Measurements from ENCODE around the gene ZNF771. TPM values are rescaled to one million over a fixed set of nuclear protein-coding genes. Genes with fewer than 3 reads are reported as not detected.

The ZNF771 gene
- total RNA-seq, 4 donors from 2014 or later = 7.4 to 28.1 (median 15.1) TPM

GRCh38 chr16:30371248-30371816 is 36.1 kb upstream of the ZNF771 start:
- DNase-seq = no peak
- peaks cover 11 to 38% (median 32%) of the 10 kb centered on the region in 4 donors for H3K4me1 ChIP-seq
- H3K4me3 ChIP-seq = peak overlapping the region; percentile 31 to 59 (median 38)
- no peaks in the 10 kb centered on the region for H3K36me3 ChIP-seq
- TF ChIP-seq POLR2AphosphoS5 (IDR thresholded peaks at IDR 0.05) = no peak
- peak; percentile 47 for TF ChIP-seq POLR2A (IDR thresholded peaks at IDR 0.05)
- TF ChIP-seq CTCF (IDR thresholded peaks at IDR 0.05) = no peak
- TF ChIP-seq EP300 (IDR thresholded peaks at IDR 0.05; ENCODE audit: low read depth) = no peak
- 23 to 33% methylated on average over 5 to 9 of the region's 11 CpGs for WGBS, 2 donors (ENCODE audit: low coverage in 1 of 2)
- no peaks in the 10 kb centered on the region for H3K9me3 ChIP-seq
- intact Hi-C loops (cut with DNase I; ENCODE audit: low total_unique reads) (no loop called here), in situ Hi-C loops (cut with MboI; ENCODE audit: low pct_ligation_motif_present in 1 of 4, low pct_unique_long_range_greater_than_20kb in 1 of 4, low sequenced_read_pairs in 3 of 4) (no loop called here)
- no peaks in the 10 kb centered on the region for H3K27me3 ChIP-seq
- peak overlapping the region; percentile 87 to 93 (median 90) for H3K27ac ChIP-seq

DNA sequence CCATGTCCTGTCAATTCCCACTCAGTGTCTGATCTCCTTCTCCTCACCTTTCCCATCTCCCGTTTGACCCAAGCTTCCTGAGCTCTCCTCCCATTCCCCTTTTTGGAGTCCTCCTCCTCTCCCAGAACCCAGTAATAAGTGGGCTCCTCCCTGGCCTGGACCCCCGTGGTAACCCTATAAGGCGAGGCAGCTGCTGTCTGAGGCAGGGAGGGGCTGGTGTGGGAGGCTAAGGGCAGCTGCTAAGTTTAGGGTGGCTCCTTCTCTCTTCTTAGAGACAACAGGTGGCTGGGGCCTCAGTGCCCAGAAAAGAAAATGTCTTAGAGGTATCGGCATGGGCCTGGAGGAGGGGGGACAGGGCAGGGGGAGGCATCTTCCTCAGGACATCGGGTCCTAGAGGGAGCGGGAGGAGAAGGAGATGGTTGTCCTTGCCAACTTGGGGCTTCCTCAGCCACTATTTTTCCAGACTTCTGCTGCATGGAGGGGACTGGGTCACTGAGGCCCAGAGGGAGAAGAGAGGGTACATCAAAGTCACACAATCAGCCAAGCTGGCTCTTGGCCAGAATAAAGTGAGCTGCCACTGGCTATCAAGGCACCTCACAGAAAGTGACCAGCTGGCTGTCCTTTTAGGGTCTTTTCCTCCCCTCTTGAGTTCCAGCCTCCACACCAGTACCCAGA is 35.2 kb upstream of the ZNF771 start:
- no peak for DNase-seq
- intact Hi-C loops (cut with DNase I; ENCODE audit: low total_unique reads) (no loop called here), in situ Hi-C loops (cut with MboI; ENCODE audit: low pct_ligation_motif_present in 1 of 4, low pct_unique_long_range_greater_than_20kb in 1 of 4, low sequenced_read_pairs in 3 of 4) (no loop called here)
- Histone ChIP-seq H3K27ac (peak overlapping the region in 1 of 4 donors; percentile 92), H3K9me3 (no peaks in the 10 kb centered on the region), H3K36me3 (no peaks in the 10 kb centered on the region), H3K4me3 (no peak overlapping the region), H3K4me1 (peaks cover 14 to 36% (median 30%) of the 10 kb centered on the region in 4 donors), H3K27me3 (no peaks in the 10 kb centered on the region)
- no peak for TF ChIP-seq EP300 (IDR thresholded peaks at IDR 0.05; ENCODE audit: low read depth)
- no peak for TF ChIP-seq POLR2AphosphoS5 (IDR thresholded peaks at IDR 0.05)
- no peak for TF ChIP-seq POLR2A (IDR thresholded peaks at IDR 0.05)
- TF ChIP-seq CTCF (IDR thresholded peaks at IDR 0.05) = no peak
- WGBS, 2 donors (ENCODE audit: low coverage in 1 of 2) = 80% methylated on average over 4 to 6 of the region's 6 CpGs

DNA sequence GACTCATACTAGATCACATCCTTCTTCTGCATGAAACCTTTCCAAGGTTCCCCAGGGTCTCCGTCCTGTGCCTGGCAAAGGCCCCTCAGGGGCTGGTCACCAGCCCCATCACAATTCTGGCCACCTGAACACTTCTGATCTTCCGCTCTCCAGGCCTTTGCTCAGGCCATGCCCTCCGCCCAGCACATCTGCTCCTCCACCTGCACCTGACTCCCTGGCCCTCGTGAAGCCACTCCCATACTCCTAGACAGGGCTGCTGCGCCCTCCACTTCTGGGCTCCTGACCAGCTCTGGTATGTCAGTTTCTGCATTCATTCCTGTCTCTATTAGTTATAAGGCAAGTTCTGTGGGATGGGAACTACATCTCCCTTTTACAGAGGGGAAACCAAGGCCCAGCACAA is 34.7 kb upstream of the ZNF771 start:
- WGBS, 2 donors (ENCODE audit: low coverage in 1 of 2) = 91% methylated on average over 5 of the region's 5 CpGs; no CpG with 5 or more reads in 1 of the 2 donors
- Histone ChIP-seq H3K36me3 (no peaks in the 10 kb centered on the region), H3K4me1 (peaks cover 10 to 33% (median 29%) of the 10 kb centered on the region in 4 donors), H3K27me3 (no peaks in the 10 kb centered on the region), H3K27ac (no peak overlapping the region), H3K4me3 (no peak overlapping the region), H3K9me3 (no peaks in the 10 kb centered on the region)
- TF ChIP-seq POLR2A (IDR thresholded peaks at IDR 0.05) (no peak), CTCF (IDR thresholded peaks at IDR 0.05) (no peak)
- no peak for DNase-seq
- intact Hi-C loops (cut with DNase I; ENCODE audit: low total_unique reads) = no loop called here
- in situ Hi-C loops (cut with MboI; ENCODE audit: low pct_ligation_motif_present in 1 of 4, low pct_unique_long_range_greater_than_20kb in 1 of 4, low sequenced_read_pairs in 3 of 4) = no loop called here

DNA sequence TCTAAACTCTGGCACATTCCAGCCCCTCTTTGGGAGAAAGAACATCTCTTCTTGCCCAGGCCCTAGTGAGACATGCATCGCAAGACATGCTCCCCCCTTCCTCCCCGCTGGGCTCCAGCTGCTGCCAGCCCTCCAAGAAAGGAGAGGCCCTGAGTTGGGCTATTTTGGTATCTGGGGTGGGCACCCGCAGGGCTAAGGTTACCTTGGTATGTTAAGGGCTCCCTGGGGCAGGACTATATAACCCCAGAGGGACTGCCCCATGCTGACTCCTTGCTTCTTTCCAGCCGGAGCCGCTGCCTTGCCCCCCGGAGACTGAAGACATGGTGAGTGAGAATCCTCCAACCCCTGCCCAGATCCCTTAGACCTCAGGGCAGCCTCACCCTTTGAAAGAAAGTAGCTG is 32.9 kb upstream of the ZNF771 start, which contains the start of gene MYL11:
Gene MYL11 (plus strand): TSS at position 265 of the 400 bp plus-strand sequence. CDS start 56 bp downstream, at position 321.
- no peak for TF ChIP-seq EP300 (IDR thresholded peaks at IDR 0.05; ENCODE audit: low read depth)
- TF ChIP-seq CTCF (IDR thresholded peaks at IDR 0.05) = no peak
- no peak for TF ChIP-seq POLR2A (IDR thresholded peaks at IDR 0.05)
- no peak for TF ChIP-seq POLR2AphosphoS5 (IDR thresholded peaks at IDR 0.05)
- H3K27ac ChIP-seq = no peak within 1 kb of the TSS
- no peaks in the 10 kb centered on the region for H3K36me3 ChIP-seq
- DNase-seq = no peak
- H3K9me3 ChIP-seq = no peaks in the 10 kb centered on the region
- intact Hi-C loops (cut with DNase I; ENCODE audit: low total_unique reads) = no loop called here
- no peaks in the 10 kb centered on the region for H3K27me3 ChIP-seq
- 94% methylated on average over 6 of the region's 6 CpGs; no CpG with 5 or more reads in 1 of the 2 donors for WGBS, 2 donors (ENCODE audit: low coverage in 1 of 2)
- H3K4me3 ChIP-seq = no peak within 1 kb of the TSS
- peaks cover 10 to 26% (median 21%) of the 10 kb centered on the region in 4 donors for H3K4me1 ChIP-seq
- in situ Hi-C loops (cut with MboI; ENCODE audit: low pct_ligation_motif_present in 1 of 4, low pct_unique_long_range_greater_than_20kb in 1 of 4, low sequenced_read_pairs in 3 of 4) = no loop called here

Data from transverse colon (tissue), 4 donors.